CD8-positive, alpha-beta memory T cell (primary cell): ENCODE data around the gene SNX5. TPM values are rescaled to one million over a fixed set of nuclear protein-coding genes. Genes with fewer than 3 reads are reported as not detected.

ENCODE experiments used
- CTCF ChIA-PET: fragments of 350-600 bp; sonication (Branson Sonifier 250); formaldehyde crosslinking; loops from one replicate; lab custom pipeline; 2021; ENCODE audit warnings: antibody characterized with exemption; lab: Charles Lee
- POLR2A ChIA-PET: fragments of 350-600 bp; sonication (Branson Sonifier 250); formaldehyde crosslinking; loops from one replicate; lab custom pipeline; 2021; ENCODE audit warnings: antibody characterized with exemption; lab: Charles Lee
- DNase-seq, 5 donors: peaks; one replicate each; pipeline versions ENCODE4 v3.0.0 to v3.0.0-alpha.2; 2020 to 2022; ENCODE audit warnings: mixed read lengths in 1 of 5
- H3K27ac ChIP-seq: one replicate; pipeline ENCODE4 v1.7.0; 2013; ENCODE audit warnings: low read depth, mild to moderate bottlenecking, low read length, moderate library complexity
- H3K27me3 ChIP-seq: 2 replicates; pipeline ENCODE4 v1.7.0; 2013; ENCODE audit warnings: low read length, mild to moderate bottlenecking; ENCODE audit not compliant: insufficient read depth, poor library complexity, severe bottlenecking
- H3K36me3 ChIP-seq: 2 replicates; pipeline ENCODE4 v1.7.0; 2013; ENCODE audit warnings: mild to moderate bottlenecking, low read length, moderate library complexity; ENCODE audit not compliant: insufficient read depth
- H3K4me1 ChIP-seq: 2 replicates; pipeline ENCODE4 v1.7.0; 2013; ENCODE audit warnings: mild to moderate bottlenecking, low read length, moderate library complexity; ENCODE audit not compliant: insufficient read depth
- H3K4me3 ChIP-seq: 2 replicates; pipeline ENCODE4 v1.7.0; 2013; ENCODE audit warnings: mild to moderate bottlenecking, low read length
- H3K9me3 ChIP-seq: 2 replicates; pipeline ENCODE4 v1.7.0; 2013; ENCODE audit warnings: mild to moderate bottlenecking, low read length
- H3K27ac Mint-ChIP-seq, 8 donors: one replicate each; pipeline ENCODE4 v1.8.0; 2020 to 2021; ENCODE audit warnings: mixed read lengths in 8 of 8, mild to moderate bottlenecking in 6 of 8, inconsistent platforms in 3 of 8, moderate library complexity in 3 of 8
- H3K27me3 Mint-ChIP-seq, 2 donors: one replicate each; pipeline ENCODE4 v1.8.0; 2020 to 2021; ENCODE audit warnings: mixed read lengths in 2 of 2, mild to moderate bottlenecking in 1 of 2, moderate library complexity in 1 of 2
- H3K36me3 Mint-ChIP-seq, 3 donors: one replicate each; pipeline ENCODE4 v1.8.0; 2020 to 2021; ENCODE audit warnings: mixed read lengths in 3 of 3, inconsistent platforms in 1 of 3, mild to moderate bottlenecking in 1 of 3
- H3K4me1 Mint-ChIP-seq, 3 donors: one replicate each; pipeline ENCODE4 v1.8.0; 2020 to 2021; ENCODE audit warnings: mixed read lengths in 3 of 3, inconsistent platforms in 1 of 3, mild to moderate bottlenecking in 1 of 3
- H3K4me3 Mint-ChIP-seq, 7 donors: one replicate each; pipeline ENCODE4 v1.8.0; 2020 to 2021; ENCODE audit warnings: mixed read lengths in 7 of 7, mild to moderate bottlenecking in 6 of 7, moderate library complexity in 4 of 7, inconsistent platforms in 2 of 7
- H3K9me3 Mint-ChIP-seq, 5 donors: one replicate each; pipeline ENCODE4 v1.8.0; 2020 to 2022; ENCODE audit warnings: mixed read lengths in 5 of 5, mild to moderate bottlenecking in 3 of 5, moderate library complexity in 2 of 5, inconsistent platforms in 1 of 5
- polyA plus RNA-seq: library from polyadenylated mRNA; unstranded; fragments of 300-500 nt; fragmentation: Illumina TruSeq; gene quantifications from one replicate; pipeline ENCODE4 v1.2.3, GENCODE V29; 2021
- total RNA-seq, 2 experiments: library from RNA; stranded (reverse); gene quantifications; one replicate each; pipeline ENCODE4 v1.2.3, GENCODE V29; 2021

Gene SNX5
- total and polyA plus RNA-seq, 3 experiments from 2014 or later, result 89.0 to 191 (median 174) TPM

GRCh38 chr20:17898548-17898994 is 70.0 kb downstream of the SNX5 start:
- no peaks in the 10 kb centered on the region for H3K36me3 Mint-ChIP-seq
- POLR2A ChIA-PET, result no interaction called here
- H3K27ac Mint-ChIP-seq, result no peak overlapping the region
- Histone ChIP-seq H3K27me3 (peaks cover 4% of the 10 kb centered on the region), H3K36me3 (no peaks in the 10 kb centered on the region), H3K4me1 (no peaks in the 10 kb centered on the region), H3K4me3 (no peak overlapping the region), H3K9me3 (no peaks in the 10 kb centered on the region), H3K27ac (no peak overlapping the region)
- CTCF ChIA-PET, result interaction anchor here (0.7 to 4.1 kb wide), 12 partner anchors 9 to 399 kb away, joined by 3 to 36 read pairs (median 4); partner anchors contain the start of gene RRBP1
- H3K4me1 Mint-ChIP-seq, result peaks cover 0 to 8% (median 3%) of the 10 kb centered on the region in 3 donors
- DNase-seq, result peak; percentile 43 to 73 (median 45)
- peaks cover 26 to 37% of the 10 kb centered on the region in 2 donors for H3K27me3 Mint-ChIP-seq
- H3K9me3 Mint-ChIP-seq, result no peaks in the 10 kb centered on the region
- H3K4me3 Mint-ChIP-seq, result no peak overlapping the region

- no peak for DNase-seq
- no peaks in the 10 kb centered on the region for H3K36me3 Mint-ChIP-seq
- H3K27ac Mint-ChIP-seq, result peak overlapping the region in 1 of 8 donors; percentile 66
- no peak overlapping the region for H3K4me3 ChIP-seq
- H3K9me3 ChIP-seq, result no peaks in the 10 kb centered on the region
- ChIA-PET CTCF (interaction anchor here (0.7 to 4.1 kb wide), 14 partner anchors 8 to 398 kb away, joined by 3 to 36 read pairs (median 4); partner anchors contain the start of gene RRBP1), POLR2A (no interaction called here)
- H3K4me1 Mint-ChIP-seq, result peaks cover 0 to 6% (median 3%) of the 10 kb centered on the region in 3 donors
- no peaks in the 10 kb centered on the region for H3K9me3 Mint-ChIP-seq
- no peaks in the 10 kb centered on the region for H3K36me3 ChIP-seq
- H3K27me3 Mint-ChIP-seq, result peaks cover 25 to 39% of the 10 kb centered on the region in 2 donors
- no peak overlapping the region for H3K4me3 Mint-ChIP-seq
- no peak overlapping the region for H3K27ac ChIP-seq
- peaks cover 4% of the 10 kb centered on the region for H3K27me3 ChIP-seq
- no peaks in the 10 kb centered on the region for H3K4me1 ChIP-seq
Measured at GRCh38 chr20:17897566-17898307, 70.9 kb downstream of the SNX5 start.

DNA sequence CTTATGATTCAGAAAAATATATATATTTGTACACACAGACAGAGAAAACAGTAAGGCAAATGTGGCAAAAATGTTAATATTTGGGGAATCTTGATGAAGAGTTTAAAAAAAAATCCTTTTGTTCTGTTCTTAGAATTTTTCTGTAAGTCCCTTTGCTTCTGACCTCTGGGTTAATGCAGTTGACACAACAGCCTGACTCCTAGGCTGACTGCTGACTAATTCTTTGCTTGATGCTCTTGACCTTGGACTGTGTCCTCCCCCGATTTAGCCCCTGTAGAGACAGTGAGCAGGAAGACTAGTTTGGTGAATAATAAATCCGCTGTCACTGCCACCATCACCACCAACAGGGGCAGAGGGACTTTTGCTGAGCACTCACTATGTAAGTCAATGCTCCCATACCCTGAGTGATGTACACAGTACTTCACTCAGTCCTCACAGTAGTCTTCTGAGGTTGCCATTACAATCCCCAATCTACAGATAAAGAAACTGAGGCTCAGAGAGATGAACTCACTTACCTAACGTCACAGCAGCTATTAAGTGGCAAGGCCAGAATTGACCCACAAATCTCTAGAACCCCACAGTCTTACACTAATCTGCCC is 71.7 kb downstream of the SNX5 start:
- Mint-ChIP-seq H3K9me3 (no peaks in the 10 kb centered on the region), H3K4me1 (peaks cover 0 to 6% (median 3%) of the 10 kb centered on the region in 3 donors), H3K36me3 (no peaks in the 10 kb centered on the region), H3K27me3 (peaks cover 25 to 46% of the 10 kb centered on the region in 2 donors), H3K4me3 (no peak overlapping the region), H3K27ac (peak overlapping the region in 1 of 8 donors; percentile 44)
- no peak overlapping the region for H3K4me3 ChIP-seq
- ChIA-PET CTCF (interaction anchor here (1.7 to 3.3 kb wide), 2 partner anchors 214 to 392 kb away, joined by 9 to 24 read pairs; partner anchors contain the start of gene RRBP1), POLR2A (no interaction called here)
- no peaks in the 10 kb centered on the region for H3K9me3 ChIP-seq
- DNase-seq, result no peak
- no peaks in the 10 kb centered on the region for H3K36me3 ChIP-seq
- peaks cover 4% of the 10 kb centered on the region for H3K27me3 ChIP-seq
- no peak overlapping the region for H3K27ac ChIP-seq
- no peaks in the 10 kb centered on the region for H3K4me1 ChIP-seq

GRCh38 chr20:17896193-17896723 is 72.3 kb downstream of the SNX5 start:
- peaks cover 25 to 52% of the 10 kb centered on the region in 2 donors for H3K27me3 Mint-ChIP-seq
- H3K4me1 Mint-ChIP-seq, result peaks cover 0 to 6% (median 3%) of the 10 kb centered on the region in 3 donors
- ChIA-PET POLR2A (no interaction called here), CTCF (interaction anchor here (0.7 to 3.3 kb wide), 3 partner anchors 29 to 392 kb away, joined by 3 to 24 read pairs (median 7); partner anchors contain the start of gene RRBP1)
- no peak overlapping the region for H3K4me3 ChIP-seq
- H3K4me3 Mint-ChIP-seq, result no peak overlapping the region
- no peaks in the 10 kb centered on the region for H3K4me1 ChIP-seq
- H3K9me3 Mint-ChIP-seq, result no peaks in the 10 kb centered on the region
- H3K27ac Mint-ChIP-seq, result no peak overlapping the region
- DNase-seq, result no peak
- peaks cover 4% of the 10 kb centered on the region for H3K27me3 ChIP-seq
- no peaks in the 10 kb centered on the region for H3K36me3 Mint-ChIP-seq
- no peaks in the 10 kb centered on the region for H3K36me3 ChIP-seq
- no peaks in the 10 kb centered on the region for H3K9me3 ChIP-seq
- H3K27ac ChIP-seq, result no peak overlapping the region

DNA sequence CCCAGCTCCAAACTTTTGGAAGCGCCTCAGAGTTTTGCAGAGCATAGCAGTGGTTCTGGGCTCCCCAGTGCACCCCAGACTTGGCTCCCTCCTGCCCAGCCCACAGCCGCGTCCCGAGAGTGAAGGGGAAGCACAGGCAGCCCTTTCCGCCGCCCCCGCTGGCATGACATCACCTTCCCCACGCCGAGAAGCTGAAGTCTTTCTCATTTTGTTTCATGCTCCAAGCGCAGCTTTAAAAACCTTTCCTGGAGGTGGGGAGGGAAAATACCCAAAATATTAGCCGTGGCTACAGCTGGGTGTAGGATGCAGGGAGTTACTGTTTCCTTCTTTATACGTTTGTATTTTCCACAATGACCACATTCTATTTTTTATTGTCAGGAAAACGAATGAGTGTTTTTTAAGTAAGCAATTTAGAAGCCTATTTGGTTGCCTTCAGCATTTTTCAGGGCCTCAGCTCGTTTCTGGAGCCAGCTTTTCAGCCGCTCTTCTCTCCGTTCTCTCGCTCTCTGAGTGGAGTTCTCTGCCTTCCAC is 72.9 kb downstream of the SNX5 start:
- peaks cover 0 to 6% (median 3%) of the 10 kb centered on the region in 3 donors for H3K4me1 Mint-ChIP-seq
- H3K4me3 Mint-ChIP-seq, result peak overlapping the region in 1 of 7 donors; percentile 15
- H3K4me3 ChIP-seq, result no peak overlapping the region

GRCh38 chr20:17893445-17893844 is 75.1 kb downstream of the SNX5 start:
- H3K36me3 Mint-ChIP-seq, result peaks cover 0 to 4% (median 0%) of the 10 kb centered on the region in 3 donors
- peaks cover 25 to 49% of the 10 kb centered on the region in 2 donors for H3K27me3 Mint-ChIP-seq
- H3K4me1 Mint-ChIP-seq, result peaks cover 0 to 3% (median 3%) of the 10 kb centered on the region in 3 donors
- ChIA-PET CTCF (no interaction called here), POLR2A (no interaction called here)
- Histone ChIP-seq H3K36me3 (no peaks in the 10 kb centered on the region), H3K9me3 (no peaks in the 10 kb centered on the region), H3K27ac (no peak overlapping the region), H3K27me3 (no peaks in the 10 kb centered on the region), H3K4me3 (no peak overlapping the region), H3K4me1 (no peaks in the 10 kb centered on the region)
- H3K9me3 Mint-ChIP-seq, result peaks cover 0 to 5% (median 0%) of the 10 kb centered on the region in 5 donors
- DNase-seq, result no peak
- no peak overlapping the region for H3K27ac Mint-ChIP-seq
- no peak overlapping the region for H3K4me3 Mint-ChIP-seq

More for the DNA sequence above, 72.9 kb downstream of the SNX5 start:
- no peak for DNase-seq
- H3K27ac ChIP-seq, result no peak overlapping the region
- no peak overlapping the region for H3K27ac Mint-ChIP-seq
- H3K9me3 Mint-ChIP-seq, result no peaks in the 10 kb centered on the region
- peaks cover 4% of the 10 kb centered on the region for H3K27me3 ChIP-seq
- no peaks in the 10 kb centered on the region for H3K4me1 ChIP-seq
- H3K36me3 Mint-ChIP-seq, result no peaks in the 10 kb centered on the region
- ChIA-PET POLR2A (no interaction called here), CTCF (interaction anchor here (0.6 to 3.3 kb wide), 5 partner anchors 29 to 391 kb away, joined by 3 to 24 read pairs (median 4); partner anchors contain the start of gene RRBP1)
- H3K9me3 ChIP-seq, result no peaks in the 10 kb centered on the region
- peaks cover 25 to 52% of the 10 kb centered on the region in 2 donors for H3K27me3 Mint-ChIP-seq
- no peaks in the 10 kb centered on the region for H3K36me3 ChIP-seq

GRCh38 chr20:17892189-17892938 is 76.2 kb downstream of the SNX5 start:
- Mint-ChIP-seq H3K4me1 (peaks cover 0 to 3% (median 2%) of the 10 kb centered on the region in 3 donors), H3K9me3 (peaks cover 0 to 5% (median 0%) of the 10 kb centered on the region in 5 donors), H3K27ac (no peak overlapping the region), H3K4me3 (no peak overlapping the region), H3K36me3 (peaks cover 0 to 4% (median 0%) of the 10 kb centered on the region in 3 donors), H3K27me3 (peaks cover 34 to 57% of the 10 kb centered on the region in 2 donors)
- H3K36me3 ChIP-seq, result no peaks in the 10 kb centered on the region
- no peaks in the 10 kb centered on the region for H3K27me3 ChIP-seq
- DNase-seq, result no peak
- H3K27ac ChIP-seq, result no peak overlapping the region
- H3K9me3 ChIP-seq, result no peaks in the 10 kb centered on the region
- no peak overlapping the region for H3K4me3 ChIP-seq
- ChIA-PET POLR2A (no interaction called here), CTCF (interaction anchor here (1.2 kb wide), 1 partner anchor 387 kb away, joined by 3 read pairs; no protein-coding TSS in a partner anchor)
- no peaks in the 10 kb centered on the region for H3K4me1 ChIP-seq
